WERI-Rb-1 (cell line): ENCODE results near the gene ZMAT5.

Experiments
- DNase-seq: peaks from one replicate; pipeline ENCODE4 v3.0.0-alpha.2; 2020
- H3K27ac ChIP-seq: fragments of 250-450 bp; sonication (Bioruptor Pico); 2 replicates; pipeline ENCODE4 v1.5.1; 2020; ENCODE audit warnings: mild to moderate bottlenecking, moderate library complexity
- H3K27me3 ChIP-seq: fragments of 250-450 bp; sonication (Bioruptor Pico); 2 replicates; pipeline ENCODE4 v1.5.1; 2021; ENCODE audit warnings: mild to moderate bottlenecking, low read depth, moderate library complexity; ENCODE audit not compliant: insufficient read depth, severe bottlenecking
- H3K36me3 ChIP-seq: fragments of 250-450 bp; sonication (Bioruptor Pico); 2 replicates; pipeline ENCODE4 v1.5.1; 2020; ENCODE audit warnings: mild to moderate bottlenecking, moderate library complexity
- H3K4me3 ChIP-seq: 2 replicates; pipeline ENCODE4 v1.5.1; 2011; ENCODE audit warnings: low read depth, mild to moderate bottlenecking, control low read depth, low read length
- H3K9me3 ChIP-seq: fragments of 250-450 bp; sonication (Bioruptor Pico); 2 replicates; pipeline ENCODE4 v1.5.1; 2021; ENCODE audit warnings: mild to moderate bottlenecking, moderate library complexity; ENCODE audit not compliant: severe bottlenecking
- TF ChIP-seq, protein P1 (sequence below): IDR thresholded peaks from 2 replicates; pipeline ENCODE4 v1.5.1; 2011; ENCODE audit warnings: low read depth, mild to moderate bottlenecking, control low read depth, inconsistent platforms, low read length

ZMAT5 gene, protein sequence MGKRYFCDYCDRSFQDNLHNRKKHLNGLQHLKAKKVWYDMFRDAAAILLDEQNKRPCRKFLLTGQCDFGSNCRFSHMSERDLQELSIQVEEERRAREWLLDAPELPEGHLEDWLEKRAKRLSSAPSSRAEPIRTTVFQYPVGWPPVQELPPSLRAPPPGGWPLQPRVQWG

DNA sequence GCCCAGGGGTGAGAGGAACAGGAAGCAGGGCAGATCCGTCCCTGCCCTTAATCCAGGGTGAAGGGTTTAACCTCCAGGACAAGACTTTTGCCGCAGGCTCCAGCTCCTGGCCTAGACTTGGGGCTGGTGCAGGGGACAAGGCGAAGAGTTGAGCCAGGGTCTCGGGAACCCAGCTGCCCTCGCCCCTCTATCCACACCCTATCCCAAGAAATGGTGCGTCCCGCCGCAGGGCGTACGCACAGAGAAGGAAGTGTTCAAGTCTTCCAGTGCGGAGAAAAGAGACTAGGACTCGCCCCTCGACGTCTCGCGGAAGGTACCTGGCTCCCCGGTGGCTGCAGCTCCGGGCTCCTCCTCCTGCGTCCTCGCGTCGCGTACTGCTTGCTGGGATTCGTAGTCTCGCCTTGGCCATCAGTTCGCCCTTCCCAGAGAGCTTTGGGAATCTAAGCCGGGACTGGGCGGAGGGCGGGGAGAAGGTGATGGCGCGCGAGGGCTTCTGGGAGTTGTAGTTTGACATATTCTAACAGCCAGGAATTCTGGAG lies at the start of gene ZMAT5:
TSS of gene ZMAT5 (minus strand) at position 376 of the 539 bp plus-strand sequence. CDS start 18,463 bp downstream, outside the sequence.
- peak; percentile 97 for DNase-seq
- H3K27me3 ChIP-seq: no peaks in the 10 kb centered on the region
- peak within 1 kb of the TSS; percentile 96 for H3K4me3 ChIP-seq
- H3K27ac ChIP-seq: peak within 1 kb of the TSS; percentile 96
- TF ChIP-seq, protein P1, sequence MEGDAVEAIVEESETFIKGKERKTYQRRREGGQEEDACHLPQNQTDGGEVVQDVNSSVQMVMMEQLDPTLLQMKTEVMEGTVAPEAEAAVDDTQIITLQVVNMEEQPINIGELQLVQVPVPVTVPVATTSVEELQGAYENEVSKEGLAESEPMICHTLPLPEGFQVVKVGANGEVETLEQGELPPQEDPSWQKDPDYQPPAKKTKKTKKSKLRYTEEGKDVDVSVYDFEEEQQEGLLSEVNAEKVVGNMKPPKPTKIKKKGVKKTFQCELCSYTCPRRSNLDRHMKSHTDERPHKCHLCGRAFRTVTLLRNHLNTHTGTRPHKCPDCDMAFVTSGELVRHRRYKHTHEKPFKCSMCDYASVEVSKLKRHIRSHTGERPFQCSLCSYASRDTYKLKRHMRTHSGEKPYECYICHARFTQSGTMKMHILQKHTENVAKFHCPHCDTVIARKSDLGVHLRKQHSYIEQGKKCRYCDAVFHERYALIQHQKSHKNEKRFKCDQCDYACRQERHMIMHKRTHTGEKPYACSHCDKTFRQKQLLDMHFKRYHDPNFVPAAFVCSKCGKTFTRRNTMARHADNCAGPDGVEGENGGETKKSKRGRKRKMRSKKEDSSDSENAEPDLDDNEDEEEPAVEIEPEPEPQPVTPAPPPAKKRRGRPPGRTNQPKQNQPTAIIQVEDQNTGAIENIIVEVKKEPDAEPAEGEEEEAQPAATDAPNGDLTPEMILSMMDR: no peak
- peaks cover 37% of the 10 kb centered on the region for H3K36me3 ChIP-seq
- H3K9me3 ChIP-seq: no peaks in the 10 kb centered on the region

DNA sequence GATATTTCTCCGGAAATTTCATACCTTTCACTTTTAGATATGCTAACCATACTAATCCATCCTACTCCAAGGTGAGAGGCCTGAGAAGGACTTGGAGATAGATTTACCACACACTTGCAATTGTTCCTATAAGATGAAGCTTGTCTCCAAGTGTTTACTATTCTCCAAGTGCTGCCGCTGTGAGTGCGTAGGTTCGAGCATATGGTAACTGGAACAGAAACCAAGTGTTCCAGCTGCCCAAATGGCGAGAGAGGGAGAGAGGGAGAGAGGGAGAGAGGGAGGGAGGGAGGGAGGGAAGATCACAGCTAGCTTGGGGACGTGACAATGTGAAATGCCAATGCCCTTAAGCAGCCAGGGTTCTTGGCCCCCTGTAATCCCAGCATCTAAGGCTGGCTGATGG lies 49.7 kb upstream of the ZMAT5 start:
- no peak overlapping the region for H3K27ac ChIP-seq
- H3K36me3 ChIP-seq: peaks cover 56% of the 10 kb centered on the region
- H3K4me3 ChIP-seq: no peak overlapping the region
- DNase-seq: no peak
- TF ChIP-seq, protein P1: no peak
- no peaks in the 10 kb centered on the region for H3K27me3 ChIP-seq
- H3K9me3 ChIP-seq: no peaks in the 10 kb centered on the region

DNA sequence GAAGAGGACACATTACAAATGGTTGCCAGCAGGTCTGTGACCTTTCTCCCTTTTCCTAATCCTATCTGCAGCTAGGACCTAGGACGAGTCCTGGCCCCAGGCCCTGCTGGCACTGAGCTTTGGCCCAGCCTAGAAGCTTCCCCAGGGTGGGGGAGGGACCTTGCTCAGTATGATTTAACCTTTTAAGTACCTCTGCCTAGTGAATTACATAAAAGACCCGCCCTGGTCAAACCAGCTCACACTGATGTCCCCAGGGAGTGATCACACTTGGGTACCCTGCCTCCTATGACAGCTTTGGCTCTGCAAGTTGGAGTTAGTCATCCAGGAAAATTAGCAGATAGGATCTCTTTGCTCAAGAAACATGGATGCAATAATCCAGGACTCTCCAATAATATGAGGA lies 49.3 kb upstream of the ZMAT5 start:
- no peak for DNase-seq
- Histone ChIP-seq H3K27me3 (no peaks in the 10 kb centered on the region), H3K27ac (no peak overlapping the region), H3K4me3 (no peak overlapping the region), H3K9me3 (no peaks in the 10 kb centered on the region), H3K36me3 (peaks cover 56% of the 10 kb centered on the region)
- TF ChIP-seq, protein P1: no peak

DNA sequence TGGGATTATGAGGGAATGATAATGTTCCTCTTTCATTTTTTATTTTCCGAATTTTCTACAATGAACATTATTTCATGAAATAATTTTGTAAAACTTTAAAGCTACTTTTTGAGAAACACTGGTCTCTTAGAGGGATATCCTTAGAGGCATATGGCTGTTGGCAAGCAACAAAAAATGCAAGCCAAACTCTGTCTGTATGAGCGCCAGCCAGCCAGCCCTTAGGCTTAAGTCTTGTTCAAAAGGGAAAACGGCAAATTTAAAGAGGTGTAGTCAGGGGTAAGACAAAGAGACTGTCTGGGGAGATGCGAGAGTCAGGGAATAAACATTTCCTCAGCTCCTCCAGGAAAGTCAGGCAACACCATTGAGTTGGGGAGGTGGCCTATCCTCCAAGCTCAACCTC lies 48.8 kb upstream of the ZMAT5 start:
- TF ChIP-seq, protein P1: no peak
- peaks cover 56% of the 10 kb centered on the region for H3K36me3 ChIP-seq
- no peak for DNase-seq
- no peak overlapping the region for H3K27ac ChIP-seq
- no peaks in the 10 kb centered on the region for H3K27me3 ChIP-seq
- H3K4me3 ChIP-seq: no peak overlapping the region
- H3K9me3 ChIP-seq: no peaks in the 10 kb centered on the region

DNA sequence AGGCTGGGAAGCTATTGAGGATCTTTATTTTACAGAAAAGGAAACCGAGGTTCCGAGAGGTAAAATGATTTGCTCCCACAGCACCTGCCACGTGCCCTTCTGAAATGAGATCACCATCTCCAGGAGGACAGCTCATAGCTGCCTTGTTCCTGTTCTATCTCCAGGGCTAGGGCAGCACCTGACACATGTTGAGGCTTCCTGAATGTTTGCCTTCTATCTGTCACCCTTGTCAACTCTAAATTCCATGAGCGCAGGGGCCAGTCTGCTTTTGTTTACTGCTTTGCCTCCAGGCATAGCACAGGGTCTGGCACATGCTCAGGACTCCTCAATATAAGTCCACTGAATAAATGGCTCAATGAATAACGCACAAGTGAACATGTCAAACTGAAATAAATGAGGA lies 47.2 kb upstream of the ZMAT5 start:
- TF ChIP-seq, protein P1: no peak
- H3K27me3 ChIP-seq: no peaks in the 10 kb centered on the region
- no peak for DNase-seq
- H3K4me3 ChIP-seq: no peak overlapping the region
- no peak overlapping the region for H3K27ac ChIP-seq
- H3K36me3 ChIP-seq: peaks cover 52% of the 10 kb centered on the region
- no peaks in the 10 kb centered on the region for H3K9me3 ChIP-seq

DNA sequence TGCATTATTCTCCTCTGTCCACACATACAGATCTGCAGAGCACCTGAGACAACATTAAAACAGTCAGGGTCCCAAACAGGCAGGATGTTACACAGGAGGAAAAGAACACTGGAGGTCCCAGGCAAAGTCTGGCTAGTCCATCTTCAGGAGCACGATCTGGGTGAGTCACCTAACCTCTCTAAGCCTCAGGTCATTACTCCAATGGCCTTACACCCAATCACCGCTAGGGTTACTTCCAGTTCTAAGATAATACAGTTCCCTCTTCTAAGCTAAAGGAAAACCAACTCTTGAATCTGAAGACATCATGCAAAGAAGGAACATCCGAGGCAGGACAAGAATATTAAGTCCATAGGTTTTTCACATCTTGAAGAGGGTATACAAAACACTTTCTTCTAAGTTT lies 46.8 kb upstream of the ZMAT5 start:
- no peak for DNase-seq
- Histone ChIP-seq H3K4me3 (no peak overlapping the region), H3K9me3 (no peaks in the 10 kb centered on the region), H3K36me3 (peaks cover 52% of the 10 kb centered on the region), H3K27me3 (no peaks in the 10 kb centered on the region), H3K27ac (no peak overlapping the region)
- TF ChIP-seq, protein P1: no peak
